MM.1S (cell line): ENCODE data around the gene BPIFB2.

Source experiments
- DNase-seq: peaks from one replicate; pipeline ENCODE4 v3.0.0-alpha.2; 2015
- H2AFZ ChIP-seq: fragments of 300-600 bp; sonication (generic); 2 replicates; pipeline ENCODE4 v1.6.0; 2016; ENCODE audit warnings: antibody characterized with exemption, low read length
- H3F3A ChIP-seq: fragments of 300-600 bp; sonication (generic); 2 replicates; pipeline ENCODE4 v1.6.1; 2016; ENCODE audit warnings: mild to moderate bottlenecking, antibody characterized with exemption, low read length, moderate library complexity, mixed read lengths; ENCODE audit not compliant: insufficient read depth
- H3K27ac ChIP-seq: fragments of 300-600 bp; sonication (generic); 2 replicates; pipeline ENCODE4 v1.5.1; 2016; ENCODE audit warnings: mild to moderate bottlenecking, low read length
- H3K27me3 ChIP-seq: fragments of 300-600 bp; sonication (generic); replicated peaks from 2 replicates; pipeline ENCODE4 v1.6.0; 2016; ENCODE audit warnings: low read length; ENCODE audit not compliant: insufficient read depth
- H3K36me3 ChIP-seq: fragments of 300-600 bp; sonication (generic); replicated peaks from 2 replicates; pipeline ENCODE4 v1.6.1; 2016; ENCODE audit warnings: mild to moderate bottlenecking, low read length, mixed read lengths; ENCODE audit not compliant: insufficient read depth
- H3K4me1 ChIP-seq: fragments of 300-600 bp; sonication (generic); 2 replicates; pipeline ENCODE4 v1.6.1; 2016; ENCODE audit warnings: low read length, mixed read lengths
- H3K4me2 ChIP-seq: fragments of 300-600 bp; sonication (generic); 2 replicates; pipeline ENCODE4 v1.6.0; 2016; ENCODE audit warnings: low read depth, low read length
- H3K4me3 ChIP-seq: fragments of 300-600 bp; sonication (generic); 2 replicates; pipeline ENCODE4 v1.5.1; 2016; ENCODE audit warnings: low read length, mixed read lengths
- H3K79me2 ChIP-seq: fragments of 300-600 bp; sonication (generic); 2 replicates; pipeline ENCODE4 v1.6.1; 2016; ENCODE audit warnings: mixed run types, low read length, mixed read lengths
- H3K9ac ChIP-seq: fragments of 300-600 bp; sonication (generic); 2 replicates; pipeline ENCODE4 v1.6.1; 2016; ENCODE audit warnings: low read length, mixed read lengths
- H3K9me2 ChIP-seq: fragments of 300-600 bp; sonication (generic); replicated peaks from 2 replicates; pipeline ENCODE4 v1.6.1; 2016; ENCODE audit warnings: mild to moderate bottlenecking, low read length, mixed read lengths; ENCODE audit not compliant: insufficient read depth
- H3K9me3 ChIP-seq: fragments of 300-600 bp; sonication (generic); replicated peaks from 2 replicates; pipeline ENCODE4 v1.6.1; 2016; ENCODE audit warnings: mild to moderate bottlenecking, low read length, mixed read lengths; ENCODE audit not compliant: insufficient read depth
- H4K20me1 ChIP-seq: fragments of 300-600 bp; sonication (generic); 2 replicates; pipeline ENCODE4 v1.6.1; 2016; ENCODE audit warnings: mild to moderate bottlenecking, low read length, moderate library complexity, mixed read lengths; ENCODE audit not compliant: insufficient read depth
- CTCF ChIP-seq: fragments of 300-600 bp; sonication (generic); IDR thresholded peaks from 2 replicates; pipeline ENCODE4 v1.5.1; 2016; ENCODE audit warnings: antibody characterized with exemption, low read length, mixed read lengths
- EZH2 ChIP-seq: fragments of 300-600 bp; sonication (generic); optimal IDR thresholded peaks from 2 replicates; pipeline ENCODE3; 2017; ENCODE audit warnings: low read depth, mild to moderate bottlenecking, antibody characterized with exemption, low read length, mixed read lengths
- EZH2phosphoT487 ChIP-seq: fragments of 300-600 bp; sonication (generic); IDR thresholded peaks from 2 replicates; pipeline ENCODE4 v1.6.1; 2018; ENCODE audit warnings: antibody characterized with exemption, low read length

The BPIFB2 gene

GRCh38 chr20:32989507-32990283, 17.8 kb upstream of the BPIFB2 start:
- Histone ChIP-seq H3K9me2 (no peaks in the 10 kb centered on the region), H3F3A (no peaks in the 10 kb centered on the region), H3K4me1 (no peaks in the 10 kb centered on the region), H2AFZ (no peak overlapping the region), H4K20me1 (no peaks in the 10 kb centered on the region), H3K27me3 (peaks cover 6% of the 10 kb centered on the region; the same call in 1 of the 2 replicates), H3K4me2 (no peak overlapping the region), H3K9ac (no peak overlapping the region), H3K4me3 (no peak overlapping the region), H3K27ac (no peak overlapping the region), H3K79me2 (no peaks in the 10 kb centered on the region), H3K36me3 (no peaks in the 10 kb centered on the region), H3K9me3 (no peaks in the 10 kb centered on the region)
- no peak for DNase-seq
- TF ChIP-seq EZH2, result no peak
- no peak for TF ChIP-seq CTCF
- no peak for TF ChIP-seq EZH2phosphoT487

- Histone ChIP-seq H3K27ac (no peak overlapping the region), H3K27me3 (peaks cover 6% of the 10 kb centered on the region; the same call in 1 of the 2 replicates)
- DNase-seq, result no peak
Measured at GRCh38 chr20:32990426-32990825, 17.1 kb upstream of the BPIFB2 start.

GRCh38 chr20:32991383-32991782, 16.1 kb upstream of the BPIFB2 start:
- Histone ChIP-seq H2AFZ (no peak overlapping the region), H3K4me1 (no peaks in the 10 kb centered on the region), H3F3A (no peaks in the 10 kb centered on the region), H3K9ac (no peak overlapping the region), H3K4me2 (no peak overlapping the region), H3K9me2 (no peaks in the 10 kb centered on the region), H3K4me3 (no peak overlapping the region), H3K27ac (no peak overlapping the region), H3K36me3 (no peaks in the 10 kb centered on the region), H3K9me3 (no peaks in the 10 kb centered on the region), H4K20me1 (no peaks in the 10 kb centered on the region), H3K27me3 (0 out of 2 replicates have a peak, but pooled peaks cover 3% of the 10 kb centered on the region), H3K79me2 (no peaks in the 10 kb centered on the region)
- no peak for DNase-seq
- TF ChIP-seq CTCF, result no peak
- TF ChIP-seq EZH2phosphoT487, result no peak
- no peak for TF ChIP-seq EZH2

More at GRCh38 chr20:32990426-32990825, 17.1 kb upstream of the BPIFB2 start:
- H3K9me3 ChIP-seq, result no peaks in the 10 kb centered on the region
- no peaks in the 10 kb centered on the region for H4K20me1 ChIP-seq
- no peak overlapping the region for H3K4me2 ChIP-seq
- no peak overlapping the region for H2AFZ ChIP-seq
- no peak overlapping the region for H3K4me3 ChIP-seq
- H3K9ac ChIP-seq, result no peak overlapping the region
- no peaks in the 10 kb centered on the region for H3K9me2 ChIP-seq
- no peaks in the 10 kb centered on the region for H3F3A ChIP-seq
- H3K4me1 ChIP-seq, result no peaks in the 10 kb centered on the region
- TF ChIP-seq EZH2phosphoT487 (no peak), CTCF (no peak), EZH2 (no peak)
- H3K36me3 ChIP-seq, result no peaks in the 10 kb centered on the region
- no peaks in the 10 kb centered on the region for H3K79me2 ChIP-seq
